HepG2 (cell line): Measurements from ENCODE around the gene ANAPC2. TPM values are rescaled to one million over a fixed set of nuclear protein-coding genes. Genes with fewer than 3 reads are reported as not detected.

Experiments
- CEBPG ChIP-seq: IDR thresholded peaks from 2 replicates; pipeline ENCODE4 v1.6.1; 2016
- CSRNP1 ChIP-seq: sonication (generic); formaldehyde crosslinking; IDR thresholded peaks from 2 replicates; pipeline ENCODE4 v1.8.1; 2023; ENCODE audit warnings: mild to moderate bottlenecking, missing genetic modification reagents
- KDM5A ChIP-seq: fragments of 200-600 bp; sonication (generic); IDR thresholded peaks from 2 replicates; pipeline ENCODE4 v1.7.0; 2018; ENCODE audit warnings: antibody characterized with exemption, mild to moderate bottlenecking, low read length, borderline replicate concordance
- NCOA2 ChIP-seq: sonication (generic); formaldehyde crosslinking; IDR thresholded peaks from 2 replicates; pipeline ENCODE4 v1.8.0; 2022; ENCODE audit warnings: inconsistent platforms
- NKX3-1 ChIP-seq: sonication (generic); formaldehyde crosslinking; IDR thresholded peaks from 2 replicates; pipeline ENCODE4 v1.5.0; 2020; ENCODE audit warnings: missing genetic modification reagents
- SAFB2 ChIP-seq: sonication (generic); formaldehyde crosslinking; IDR thresholded peaks from 2 replicates; pipeline ENCODE4 v1.5.1; 2020; ENCODE audit warnings: missing genetic modification reagents, low read depth, mild to moderate bottlenecking, borderline replicate concordance
- SMAD9 ChIP-seq: sonication (generic); formaldehyde crosslinking; IDR thresholded peaks from 2 replicates; pipeline ENCODE4 v1.5.1; 2020; ENCODE audit warnings: mild to moderate bottlenecking, missing genetic modification reagents
- TAF1 ChIP-seq: sonication (generic); formaldehyde crosslinking; IDR thresholded peaks from 2 replicates; pipeline ENCODE4 v1.4.0; 2020; ENCODE audit warnings: missing genetic modification reagents
- ZNF318 ChIP-seq: sonication (generic); formaldehyde crosslinking; IDR thresholded peaks from 2 replicates; pipeline ENCODE4 v1.4.0; 2020; ENCODE audit warnings: mild to moderate bottlenecking, missing genetic modification reagents
- ZNF407 ChIP-seq: sonication (generic); formaldehyde crosslinking; IDR thresholded peaks from one replicate; pipeline ENCODE4 v1.5.1; 2020; ENCODE audit warnings: mild to moderate bottlenecking, missing genetic modification reagents; ENCODE audit errors: not compliant biosample characterization
- ZNF468 ChIP-seq: sonication (generic); formaldehyde crosslinking; IDR thresholded peaks from 2 replicates; pipeline ENCODE4 v1.8.0; 2022; ENCODE audit warnings: mild to moderate bottlenecking, moderate library complexity, missing genetic modification reagents
- ZNF549 ChIP-seq: sonication (generic); formaldehyde crosslinking; IDR thresholded peaks from 2 replicates; pipeline ENCODE4 v1.5.0; 2020; ENCODE audit warnings: missing genetic modification reagents
- ZNF605 ChIP-seq: sonication (generic); formaldehyde crosslinking; IDR thresholded peaks from 2 replicates; pipeline ENCODE4 v1.8.0; 2022; ENCODE audit warnings: mild to moderate bottlenecking, missing genetic modification reagents
- polyA plus RNA-seq, 8 experiments: library from polyadenylated mRNA; depleted of rRNA in 3 of 8; stranded (reverse) in 7 of 8; unstranded in 1 of 8; fragments of >200 nt; fragmentation: Illumina TruSeq in 4 of 8; extraction: Trizol in 4 of 8; gene quantifications; 2 replicates each; pipeline versions ENCODE4 v1.2.1 to v1.2.3, GENCODE V29; 2011 to 2016; ENCODE audit warnings: low read depth in 4 of 8, missing spikeins in 1 of 8, mixed read lengths in 1 of 8; ENCODE audit not compliant: insufficient read depth in 1 of 8
- total RNA-seq, 5 experiments: library from RNA; depleted of rRNA; stranded (reverse); fragments of >200 nt; fragmentation: Illumina TruSeq; extraction: Trizol; gene quantifications; 2 replicates each; pipeline ENCODE4 v1.2.3, GENCODE V29; 2016; ENCODE audit warnings: low read depth in 1 of 5

Gene ANAPC2
- total and polyA plus RNA-seq, 2 of the 13 experiments (the other 11 are each of a cell fraction or from before 2014, with no cell fraction given): 12.3 to 15.4 TPM

- TF ChIP-seq TAF1 (no peak), ZNF407 (CRISPR knock-in tag) (peak; percentile 30), SAFB2 (CRISPR knock-in tag) (peak; percentile 64; the same call in 1 of the 2 replicates), CSRNP1 (CRISPR knock-in tag) (no peak), ZNF318 (no peak), KDM5A (peak; percentile 99; the same call in 1 of the 2 replicates), NCOA2 (CRISPR knock-in tag) (no peak), ZNF549 (CRISPR knock-in tag) (no peak), ZNF468 (CRISPR knock-in tag) (0 out of 2 replicates have a peak, but pooled peaks have one; percentile 39), SMAD9 (CRISPR knock-in tag) (no peak), CEBPG (CRISPR knock-in tag) (no peak), ZNF605 (CRISPR knock-in tag) (no peak), NKX3-1 (CRISPR knock-in tag) (no peak)
Observed at GRCh38 chr9:137188086-137188489, 272 bp downstream of the ANAPC2 start (continued).
